ENCODE results near the gene TIGD4.

- TF ChIP-seq SIN3A (IDR thresholded peaks at IDR 0.05; ENCODE audit: borderline replicate concordance, insufficient read depth, low read depth, low read length) (no peak), POLR2AphosphoS5 (IDR thresholded peaks at IDR 0.05; ENCODE audit: low read depth, low read length) (no peak)
- TF ChIP-seq, protein P1, sequence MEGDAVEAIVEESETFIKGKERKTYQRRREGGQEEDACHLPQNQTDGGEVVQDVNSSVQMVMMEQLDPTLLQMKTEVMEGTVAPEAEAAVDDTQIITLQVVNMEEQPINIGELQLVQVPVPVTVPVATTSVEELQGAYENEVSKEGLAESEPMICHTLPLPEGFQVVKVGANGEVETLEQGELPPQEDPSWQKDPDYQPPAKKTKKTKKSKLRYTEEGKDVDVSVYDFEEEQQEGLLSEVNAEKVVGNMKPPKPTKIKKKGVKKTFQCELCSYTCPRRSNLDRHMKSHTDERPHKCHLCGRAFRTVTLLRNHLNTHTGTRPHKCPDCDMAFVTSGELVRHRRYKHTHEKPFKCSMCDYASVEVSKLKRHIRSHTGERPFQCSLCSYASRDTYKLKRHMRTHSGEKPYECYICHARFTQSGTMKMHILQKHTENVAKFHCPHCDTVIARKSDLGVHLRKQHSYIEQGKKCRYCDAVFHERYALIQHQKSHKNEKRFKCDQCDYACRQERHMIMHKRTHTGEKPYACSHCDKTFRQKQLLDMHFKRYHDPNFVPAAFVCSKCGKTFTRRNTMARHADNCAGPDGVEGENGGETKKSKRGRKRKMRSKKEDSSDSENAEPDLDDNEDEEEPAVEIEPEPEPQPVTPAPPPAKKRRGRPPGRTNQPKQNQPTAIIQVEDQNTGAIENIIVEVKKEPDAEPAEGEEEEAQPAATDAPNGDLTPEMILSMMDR (IDR thresholded peaks at IDR 0.05), result no peak
Measured at GRCh38 chr4:152771741-152772533, 7.6 kb downstream of the TIGD4 start.
